Stomach (tissue), 9 donors: ENCODE results near the gene NEURL2. TPM values are rescaled to one million over a fixed set of nuclear protein-coding genes. Genes with fewer than 3 reads are reported as not detected.
"Not testable (repeated sequence)": the region's sequence is repeated elsewhere in the genome, so short reads cannot be mapped to it uniquely, and the experiment has no call there.

ENCODE experiments used
- DNase-seq, 2 donors: peaks; one replicate each; pipeline versions ENCODE4 v3.0.0 to v3.0.0-alpha.2; 2013 to 2019
- H3K27ac ChIP-seq, 5 donors: fragments of 200-600 bp in 4 of 5; sonication (generic) in 4 of 5; one replicate each; pipeline ENCODE4 v1.5.1; 2013 to 2019; ENCODE audit warnings: mild to moderate bottlenecking in 1 of 5, moderate library complexity in 1 of 5
- H3K27me3 ChIP-seq, 3 donors: fragments of 200-600 bp; sonication (generic); one replicate each; pipeline ENCODE4 v1.5.1; 2017 to 2019; ENCODE audit warnings: mixed run types in 1 of 3
- H3K36me3 ChIP-seq, 4 donors: fragments of 200-600 bp; sonication (generic); 1 replicate in 3 of 4; 2 replicates in 1 of 4; pipeline ENCODE4 v1.5.1; 2016 to 2019
- H3K4me1 ChIP-seq, 4 donors: fragments of 200-600 bp; sonication (generic); one replicate each; pipeline ENCODE4 v1.5.1; 2016 to 2019
- H3K4me3 ChIP-seq, 4 donors: fragments of 200-600 bp; sonication (generic) in 3 of 4; one replicate each; pipeline ENCODE4 v1.5.1; 2016 to 2019; ENCODE audit warnings: mild to moderate bottlenecking in 1 of 4
- H3K9me3 ChIP-seq, 4 donors: fragments of 200-600 bp; sonication (generic); one replicate each; pipeline ENCODE4 v1.5.1; 2016 to 2019
- CTCF ChIP-seq, 7 experiments: fragments of 450-650 bp in 4 of 7; fragments of 200-600 bp in 3 of 7; sonication (generic) in 3 of 7; IDR thresholded peaks; one replicate each; pipeline ENCODE4 v1.5.1; 2016 to 2019; ENCODE audit warnings: antibody characterized with exemption in 7 of 7, control low read depth in 2 of 7, mild to moderate bottlenecking in 1 of 7
- EP300 ChIP-seq: sonication (generic); formaldehyde crosslinking; IDR thresholded peaks from one replicate; pipeline ENCODE4 v1.6.1; 2017; ENCODE audit warnings: antibody characterized with exemption
- POLR2A ChIP-seq, 4 donors: fragments of 450-650 bp; IDR thresholded peaks; one replicate each; pipeline ENCODE4 v1.6.1; 2016; ENCODE audit warnings: antibody characterized with exemption in 4 of 4, control low read depth in 2 of 4, mild to moderate bottlenecking in 1 of 4, moderate library complexity in 1 of 4
- POLR2AphosphoS5 ChIP-seq, 3 donors: sonication (generic); formaldehyde crosslinking; IDR thresholded peaks; one replicate each; pipeline ENCODE4 v1.6.1; 2016; ENCODE audit warnings: antibody characterized with exemption in 3 of 3
- WGBS, 5 donors: extraction: QIAGEN DNeasy Blood & Tissue Kit in 3 of 5; methylation state at CpG; one replicate each; pipeline versions ENCODE4 v1.1.5 to v1.1.7; 2013 to 2018; 5-methylcytosine and 5-hydroxymethylcytosine counted together
- intact Hi-C: fragments of 100-400 bp; cut with DNase I; formaldehyde crosslinking; loops from one replicate; pipeline ENCODE4 v1.15.1; 2023; ENCODE audit warnings: low total_unique reads
- polyA plus RNA-seq, 3 donors: library from polyadenylated mRNA; stranded (reverse); fragments of 200-250 nt; gene quantifications; one replicate each; pipeline ENCODE4 v1.2.3, GENCODE V29; 2013
- total RNA-seq, 5 donors: library from RNA; depleted of rRNA; stranded (reverse); fragments of >200 nt; gene quantifications; one replicate each; pipeline versions ENCODE4 v1.1.0 to v1.2.3, GENCODE V29; 2014 to 2016
- donor health status: healthy with polysubstance abuse.
- donor health status: Bipolar disorder and iron deficiency.
- donor health status: healthy.

The NEURL2 gene
- total and polyA plus RNA-seq, 8 donors = 3.3 to 29.9 (median 3.9) TPM; not detected in 1

- peak; percentile 50 to 91 for DNase-seq
- WGBS, 5 donors = 0% methylated on average over 12 to 34 of the region's 34 CpGs
- Histone ChIP-seq H3K27ac (peak overlapping the region; percentile 100), H3K4me1 (peaks cover 11 to 48% (median 31%) of the 10 kb centered on the region in 4 donors), H3K27me3 (no peaks in the 10 kb centered on the region), H3K36me3 (peaks cover 14 to 21% (median 21%) of the 10 kb centered on the region in 4 donors), H3K4me3 (peak overlapping the region; percentile 73 to 100 (median 99)), H3K9me3 (no peaks in the 10 kb centered on the region)
- intact Hi-C loops = no loop called here
- no peak for TF ChIP-seq POLR2A (IDR thresholded peaks at IDR 0.05)
- no peak for TF ChIP-seq EP300
- no peak for TF ChIP-seq CTCF (IDR thresholded peaks at IDR 0.05)
- TF ChIP-seq POLR2AphosphoS5 (IDR thresholded peaks at IDR 0.05) = no peak
Observed at GRCh38 chr20:45934046-45934585, 43.1 kb upstream of the NEURL2 start.

DNA sequence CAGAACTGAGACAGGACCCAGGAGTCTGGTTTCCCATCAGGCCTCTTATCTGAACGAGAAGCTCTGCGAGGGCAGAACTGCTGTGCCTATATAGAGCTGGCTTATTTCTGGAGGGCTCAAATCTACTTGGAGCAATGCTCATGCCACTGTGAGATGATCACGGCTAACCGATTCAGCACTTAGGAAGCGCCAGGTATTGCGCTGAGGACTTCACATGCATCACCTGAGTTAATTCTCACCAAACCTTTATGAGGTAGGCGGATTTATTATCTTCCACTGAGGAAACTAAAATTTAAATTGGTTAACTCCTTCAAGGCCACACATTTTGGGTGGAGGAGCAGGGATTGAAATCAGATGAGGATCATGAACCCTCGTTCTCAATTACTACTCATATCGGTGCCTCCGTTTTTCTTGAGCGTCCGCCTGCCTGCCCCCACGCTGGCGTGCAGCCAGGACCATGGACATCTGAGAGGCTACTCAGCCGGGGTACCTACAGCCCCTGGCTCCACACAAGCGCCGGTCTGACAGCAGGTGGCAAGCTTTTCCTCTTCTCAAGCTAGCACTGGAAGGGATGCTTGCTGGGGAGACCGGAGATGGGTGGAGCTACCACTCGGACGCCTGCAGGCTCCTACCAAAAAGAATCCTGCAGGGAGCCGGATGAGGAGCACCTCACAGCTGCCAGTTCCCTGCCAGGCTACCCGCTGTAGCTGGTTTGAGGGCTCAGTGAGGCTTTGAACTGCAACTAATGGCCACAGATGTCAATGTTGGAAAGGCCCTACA lies 42.4 kb upstream of the NEURL2 start:
- peaks cover 7 to 14% (median 14%) of the 10 kb centered on the region in 4 donors for H3K36me3 ChIP-seq
- peak overlapping the region; percentile 100 for H3K27ac ChIP-seq
- no peaks in the 10 kb centered on the region for H3K9me3 ChIP-seq
- 21 to 24% (median 23%) methylated on average over 22 of the region's 22 CpGs for WGBS, 5 donors
- H3K4me1 ChIP-seq = peaks cover 11 to 46% (median 31%) of the 10 kb centered on the region in 4 donors
- peak overlapping the region; percentile 73 to 100 (median 99) for H3K4me3 ChIP-seq
- intact Hi-C loops = no loop called here
- TF ChIP-seq POLR2AphosphoS5 (IDR thresholded peaks at IDR 0.05) = peak in 1 of 3 donors; percentile 10
- peak in 2 of 7 experiments; percentile 9 to 17 for TF ChIP-seq CTCF (IDR thresholded peaks at IDR 0.05)
- TF ChIP-seq EP300 = no peak
- no peak for TF ChIP-seq POLR2A (IDR thresholded peaks at IDR 0.05)
- H3K27me3 ChIP-seq = no peaks in the 10 kb centered on the region
- peak; percentile 64 to 88 for DNase-seq

GRCh38 chr20:45931680-45932079 lies 40.7 kb upstream of the NEURL2 start:
- DNase-seq, H3K27me3 ChIP-seq, H3K9me3 ChIP-seq, H3K27ac ChIP-seq, H3K4me3 ChIP-seq, H3K36me3 ChIP-seq, intact Hi-C loops: not testable (repeated sequence)
- 93 to 96% (median 95%) methylated on average over 15 to 17 of the region's 17 CpGs for WGBS, 5 donors
- peaks cover 5 to 34% (median 26%) of the 10 kb centered on the region in 4 donors for H3K4me1 ChIP-seq

GRCh38 chr20:45927071-45927878 lies 36.3 kb upstream of the NEURL2 start:
- WGBS, 5 donors = 53 to 63% (median 61%) methylated on average over 14 of the region's 14 CpGs
- no peak overlapping the region for H3K4me3 ChIP-seq
- peaks cover 13 to 36% (median 23%) of the 10 kb centered on the region in 4 donors for H3K4me1 ChIP-seq
- TF ChIP-seq EP300 (no peak), POLR2AphosphoS5 (IDR thresholded peaks at IDR 0.05) (no peak), CTCF (IDR thresholded peaks at IDR 0.05) (no peak), POLR2A (IDR thresholded peaks at IDR 0.05) (no peak)
- no peaks in the 10 kb centered on the region for H3K36me3 ChIP-seq
- no peak for DNase-seq
- intact Hi-C loops = no loop called here
- H3K9me3 ChIP-seq = no peaks in the 10 kb centered on the region
- H3K27ac ChIP-seq = peak overlapping the region in 1 of 5 donors; percentile 26
- no peaks in the 10 kb centered on the region for H3K27me3 ChIP-seq
